ENCODE measurements around the gene C1QTNF12. TPM values are rescaled to one million over a fixed set of nuclear protein-coding genes. Genes with fewer than 3 reads are reported as not detected.

C1QTNF12 gene
- total RNA-seq, 1 experiment from 2014 or later: 4.4 TPM

DNA sequence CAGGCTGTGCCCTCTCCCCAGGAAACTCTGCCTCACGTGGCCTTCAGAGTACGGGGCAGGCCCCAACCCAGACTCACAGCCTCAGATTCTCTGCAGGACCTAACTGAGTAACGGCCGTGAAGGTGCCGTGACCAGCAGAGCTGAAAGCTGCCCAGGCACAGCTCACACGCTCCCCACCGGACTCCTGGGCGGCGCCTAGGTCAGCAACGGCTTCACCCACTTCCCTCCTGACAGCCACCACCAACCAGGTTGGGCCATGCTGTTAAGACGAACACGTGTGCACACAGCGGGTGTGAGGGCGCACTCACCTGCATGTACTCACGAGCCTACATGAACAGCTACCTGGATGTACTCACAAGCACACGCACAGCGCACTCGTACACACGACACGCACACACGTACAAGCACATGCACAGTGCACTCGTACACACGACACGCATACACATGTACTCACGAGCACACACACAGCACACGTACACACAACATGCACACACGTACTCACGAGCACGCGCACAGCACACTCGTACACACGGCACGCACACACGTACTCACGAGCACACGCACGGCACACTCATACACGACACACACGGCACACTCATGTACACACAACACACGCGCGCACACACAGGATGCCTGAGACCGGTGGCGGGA lies 23.8 kb downstream of the C1QTNF12 start:
- Histone ChIP-seq H3K4me1 (ENCODE audit: insufficient read depth, low read length) (no peaks in the 10 kb centered on the region), H3K27ac (ENCODE audit: insufficient read length, low read depth, low read length) (no peak overlapping the region), H4K8ac (replicated peaks; ENCODE audit: insufficient read length, low read depth, low read length) (no peak overlapping the region), H4K91ac (ENCODE audit: insufficient read length, low read depth, low read length) (no peak overlapping the region), H2BK12ac (ENCODE audit: insufficient read length, low read depth, low read length) (no peak overlapping the region), H3K4ac (ENCODE audit: low read depth, low read length) (no peak overlapping the region), H3K9ac (ENCODE audit: extremely low read depth, insufficient read length, low read length) (no peak overlapping the region), H3K18ac (ENCODE audit: insufficient read length, low read depth, low read length) (no peak overlapping the region), H3T11ph (ENCODE audit: low read length) (no peak overlapping the region), H3K79me1 (ENCODE audit: insufficient read depth, low read depth, low read length, poor library complexity, severe bottlenecking) (no peaks in the 10 kb centered on the region), H3K27me3 (ENCODE audit: insufficient read depth, low read length) (no peaks in the 10 kb centered on the region), H3K4me2 (ENCODE audit: insufficient read depth, insufficient read length, low read length) (no peak overlapping the region), H3K79me2 (ENCODE audit: insufficient read depth, low read length) (no peaks in the 10 kb centered on the region), H2BK20ac (ENCODE audit: low read depth, low read length, poor library complexity, severe bottlenecking) (no peak overlapping the region), H3K23ac (ENCODE audit: insufficient read length, low read depth, low read length) (no peak overlapping the region), H3K14ac (ENCODE audit: insufficient read depth, low read length) (no peak overlapping the region), H2BK120ac (ENCODE audit: low read depth, low read length, poor library complexity, severe bottlenecking) (no peak overlapping the region), H4K20me1 (ENCODE audit: control insufficient read depth, insufficient read depth, insufficient read length) (no peaks in the 10 kb centered on the region), H2BK5ac (ENCODE audit: insufficient read length, low read length) (no peak overlapping the region), H2AK5ac (ENCODE audit: insufficient read length, low read length) (no peak overlapping the region), H3K9me3 (ENCODE audit: control insufficient read depth, low read depth, low read length) (no peaks in the 10 kb centered on the region), H2AFZ (ENCODE audit: low read length) (no peak overlapping the region), H2BK15ac (ENCODE audit: low read depth, low read length) (no peak overlapping the region), H3K56ac (ENCODE audit: insufficient read length, low read depth, low read length) (no peak overlapping the region), H4K5ac (ENCODE audit: insufficient read length, low read depth, low read length) (peak overlapping the region; percentile 12), H3K23me2 (ENCODE audit: insufficient read length, low read depth, low read length, poor library complexity, severe bottlenecking) (no peaks in the 10 kb centered on the region)
- Mint-ChIP-seq H3K27me3 (ENCODE audit: low read depth) (no peaks in the 10 kb centered on the region), H3K9me3 (no peaks in the 10 kb centered on the region; a peak in 1 of 5 replicates), H3K27ac (peak overlapping the region in 1 of 3 experiments; percentile 67; a peak in 1 of 7 replicates), H3K4me1 (peaks cover 0 to 4% of the 10 kb centered on the region in 2 experiments; a peak in 1 of 4 replicates), H3K4me3 (no peak overlapping the region), H3K36me3 (ENCODE audit: insufficient read depth in 1 of 3, low read depth in 3 of 3) (peaks cover 25 to 59% (median 47%) of the 10 kb centered on the region in 3 experiments)
- TF ChIP-seq, protein P1, sequence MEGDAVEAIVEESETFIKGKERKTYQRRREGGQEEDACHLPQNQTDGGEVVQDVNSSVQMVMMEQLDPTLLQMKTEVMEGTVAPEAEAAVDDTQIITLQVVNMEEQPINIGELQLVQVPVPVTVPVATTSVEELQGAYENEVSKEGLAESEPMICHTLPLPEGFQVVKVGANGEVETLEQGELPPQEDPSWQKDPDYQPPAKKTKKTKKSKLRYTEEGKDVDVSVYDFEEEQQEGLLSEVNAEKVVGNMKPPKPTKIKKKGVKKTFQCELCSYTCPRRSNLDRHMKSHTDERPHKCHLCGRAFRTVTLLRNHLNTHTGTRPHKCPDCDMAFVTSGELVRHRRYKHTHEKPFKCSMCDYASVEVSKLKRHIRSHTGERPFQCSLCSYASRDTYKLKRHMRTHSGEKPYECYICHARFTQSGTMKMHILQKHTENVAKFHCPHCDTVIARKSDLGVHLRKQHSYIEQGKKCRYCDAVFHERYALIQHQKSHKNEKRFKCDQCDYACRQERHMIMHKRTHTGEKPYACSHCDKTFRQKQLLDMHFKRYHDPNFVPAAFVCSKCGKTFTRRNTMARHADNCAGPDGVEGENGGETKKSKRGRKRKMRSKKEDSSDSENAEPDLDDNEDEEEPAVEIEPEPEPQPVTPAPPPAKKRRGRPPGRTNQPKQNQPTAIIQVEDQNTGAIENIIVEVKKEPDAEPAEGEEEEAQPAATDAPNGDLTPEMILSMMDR (conservative IDR thresholded peaks at IDR 0.05): no peak
- no peak for DNase-seq
- no CpG with 5 or more reads among the region's 44 CpGs for WGBS (ENCODE audit: extremely low coverage, insufficient read length, low lambda C conversion rate)
